ENCODE results near the gene MAFG.
"Not testable (repeated sequence)": the region's sequence is repeated elsewhere in the genome, so short reads cannot be mapped to it uniquely, and the experiment has no call there.

MAFG gene

GRCh38 chr17:81955756-81956544 is 28.4 kb upstream of the MAFG start:
- TF ChIP-seq ZFX (IDR thresholded peaks at IDR 0.05; ENCODE audit: borderline replicate concordance) (no peak), CTCF (IDR thresholded peaks at IDR 0.05) (no peak)

GRCh38 chr17:81955058-81955681 is 27.6 kb upstream of the MAFG start:
- TF ChIP-seq ZFX (IDR thresholded peaks at IDR 0.05; ENCODE audit: borderline replicate concordance) (no peak), CTCF (IDR thresholded peaks at IDR 0.05) (no peak)
- H3K27ac ChIP-seq = no peak overlapping the region

More at GRCh38 chr17:81955756-81956544, 28.4 kb upstream of the MAFG start:
- no peak overlapping the region for H3K27ac ChIP-seq

GRCh38 chr17:81954131-81955057 is 26.9 kb upstream of the MAFG start:
- H3K27ac ChIP-seq = no peak overlapping the region

GRCh38 chr17:81953443-81953842 is 25.9 kb upstream of the MAFG start:
- not testable (repeated sequence) for H3K27ac ChIP-seq

More at GRCh38 chr17:81954131-81955057, 26.9 kb upstream of the MAFG start:
- TF ChIP-seq CTCF (IDR thresholded peaks at IDR 0.05) (no peak), ZFX (IDR thresholded peaks at IDR 0.05; ENCODE audit: borderline replicate concordance) (no peak)

- H3K27ac ChIP-seq = no peak overlapping the region
- TF ChIP-seq ZFX (IDR thresholded peaks at IDR 0.05; ENCODE audit: borderline replicate concordance) = no peak
- TF ChIP-seq CTCF (IDR thresholded peaks at IDR 0.05) = no peak
Observed at GRCh38 chr17:81952792-81953228, 25.3 kb upstream of the MAFG start.

- TF ChIP-seq CTCF (IDR thresholded peaks at IDR 0.05) = no peak
- TF ChIP-seq ZFX (IDR thresholded peaks at IDR 0.05; ENCODE audit: borderline replicate concordance) = no peak
- no peak overlapping the region for H3K27ac ChIP-seq
Observed at GRCh38 chr17:81951785-81952684, 24.5 kb upstream of the MAFG start.

- TF ChIP-seq ZFX (IDR thresholded peaks at IDR 0.05; ENCODE audit: borderline replicate concordance) (no peak), CTCF (IDR thresholded peaks at IDR 0.05) (no peak)
- no peak overlapping the region for H3K27ac ChIP-seq
Observed at GRCh38 chr17:81950501-81950900, 23.0 kb upstream of the MAFG start.
